Effector memory CD4-positive, alpha-beta T cell (primary cell): Measurements from ENCODE around the gene SLC22A12.
"Not testable (repeated sequence)": the region's sequence is repeated elsewhere in the genome, so short reads cannot be mapped to it uniquely, and the experiment has no call there.

Experiments
- DNase-seq, 3 donors: peaks; one replicate each; pipeline ENCODE4 v3.0.0-alpha.2; 2020
- H3K27ac ChIP-seq: 2 replicates; pipeline ENCODE4 v1.7.0; 2013; ENCODE audit warnings: mild to moderate bottlenecking, low read length, moderate library complexity; ENCODE audit not compliant: insufficient read depth, poor library complexity, severe bottlenecking
- H3K27me3 ChIP-seq: replicated peaks from 2 replicates; pipeline ENCODE4 v1.7.0; 2013; ENCODE audit warnings: mild to moderate bottlenecking, low read length; ENCODE audit not compliant: insufficient read depth, control insufficient read depth, poor library complexity, severe bottlenecking
- H3K36me3 ChIP-seq: 2 replicates; pipeline ENCODE4 v1.7.0; 2013; ENCODE audit warnings: mild to moderate bottlenecking, low read length, moderate library complexity; ENCODE audit not compliant: control insufficient read depth, insufficient read depth
- H3K4me1 ChIP-seq: 2 replicates; pipeline ENCODE4 v1.7.0; 2013; ENCODE audit warnings: low read length, mild to moderate bottlenecking; ENCODE audit not compliant: control insufficient read depth, insufficient read depth, poor library complexity, severe bottlenecking
- H3K4me3 ChIP-seq: 2 replicates; pipeline ENCODE4 v1.7.0; 2013; ENCODE audit warnings: low read length, low read depth, mild to moderate bottlenecking; ENCODE audit not compliant: insufficient read depth, poor library complexity, severe bottlenecking
- H3K9me3 ChIP-seq: 2 replicates; pipeline ENCODE4 v1.7.0; 2013; ENCODE audit warnings: mild to moderate bottlenecking, low read length, moderate library complexity; ENCODE audit not compliant: control insufficient read depth

The SLC22A12 gene

DNA sequence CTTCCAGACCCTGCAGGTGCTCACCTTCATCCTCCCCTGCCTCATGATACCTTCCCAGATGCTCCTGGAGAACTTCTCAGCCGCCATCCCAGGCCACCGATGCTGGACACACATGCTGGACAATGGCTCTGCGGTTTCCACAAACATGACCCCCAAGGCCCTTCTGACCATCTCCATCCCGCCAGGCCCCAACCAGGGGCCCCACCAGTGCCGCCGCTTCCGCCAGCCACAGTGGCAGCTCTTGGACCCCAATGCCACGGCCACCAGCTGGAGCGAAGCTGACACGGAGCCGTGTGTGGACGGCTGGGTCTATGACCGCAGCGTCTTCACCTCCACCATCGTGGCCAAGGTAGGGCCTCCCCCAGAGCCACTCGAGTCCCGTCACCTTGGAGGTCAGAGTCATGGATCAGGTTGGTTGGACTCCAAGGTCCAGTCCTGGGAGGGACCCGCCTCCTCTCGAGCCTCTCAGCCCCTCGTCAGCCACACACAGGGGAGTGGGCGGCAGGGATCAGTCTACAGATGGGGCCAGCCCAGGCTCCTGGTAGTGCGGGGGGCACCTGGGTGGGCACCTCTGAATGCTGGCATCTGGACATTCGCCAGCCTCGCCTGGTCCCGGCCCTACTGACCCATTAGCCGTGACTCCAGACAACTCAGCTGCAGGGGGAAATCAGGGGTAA lies 34.8 kb upstream of the SLC22A12 start:
- Histone ChIP-seq H3K4me3 (no peak overlapping the region), H3K9me3 (no peaks in the 10 kb centered on the region), H3K36me3 (no peaks in the 10 kb centered on the region), H3K4me1 (no peaks in the 10 kb centered on the region), H3K27me3 (no peaks in the 10 kb centered on the region), H3K27ac (no peak overlapping the region)
- DNase-seq, result no peak

DNA sequence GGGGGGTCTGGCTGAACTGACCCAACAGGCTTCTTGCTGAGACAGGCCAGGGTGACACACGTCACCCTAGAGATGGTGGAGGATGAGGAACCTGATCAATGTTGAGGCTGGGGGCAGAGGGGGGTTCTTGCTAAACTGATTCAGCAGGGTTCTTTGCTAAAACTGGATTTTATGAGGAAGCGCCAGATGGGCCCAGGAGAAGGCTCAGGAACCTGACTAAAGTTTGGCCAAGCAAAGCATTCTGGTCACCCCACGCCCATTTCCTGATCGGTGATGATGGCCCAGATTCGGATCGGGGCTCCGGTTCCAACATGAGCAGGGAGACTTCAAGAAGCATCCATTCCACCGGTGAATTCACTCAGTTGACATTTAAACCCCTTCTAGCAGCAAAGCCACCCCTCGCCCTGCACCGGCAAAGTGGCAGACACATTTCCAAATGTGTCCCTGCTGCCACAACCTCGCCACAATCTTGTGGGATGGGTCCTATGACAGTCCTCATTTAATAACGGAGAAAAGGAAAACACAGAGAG lies 34.2 kb upstream of the SLC22A12 start:
- Histone ChIP-seq H3K36me3 (no peaks in the 10 kb centered on the region), H3K9me3 (no peaks in the 10 kb centered on the region), H3K4me3 (no peak overlapping the region), H3K4me1 (no peaks in the 10 kb centered on the region), H3K27ac (no peak overlapping the region), H3K27me3 (no peaks in the 10 kb centered on the region)
- no peak for DNase-seq

DNA sequence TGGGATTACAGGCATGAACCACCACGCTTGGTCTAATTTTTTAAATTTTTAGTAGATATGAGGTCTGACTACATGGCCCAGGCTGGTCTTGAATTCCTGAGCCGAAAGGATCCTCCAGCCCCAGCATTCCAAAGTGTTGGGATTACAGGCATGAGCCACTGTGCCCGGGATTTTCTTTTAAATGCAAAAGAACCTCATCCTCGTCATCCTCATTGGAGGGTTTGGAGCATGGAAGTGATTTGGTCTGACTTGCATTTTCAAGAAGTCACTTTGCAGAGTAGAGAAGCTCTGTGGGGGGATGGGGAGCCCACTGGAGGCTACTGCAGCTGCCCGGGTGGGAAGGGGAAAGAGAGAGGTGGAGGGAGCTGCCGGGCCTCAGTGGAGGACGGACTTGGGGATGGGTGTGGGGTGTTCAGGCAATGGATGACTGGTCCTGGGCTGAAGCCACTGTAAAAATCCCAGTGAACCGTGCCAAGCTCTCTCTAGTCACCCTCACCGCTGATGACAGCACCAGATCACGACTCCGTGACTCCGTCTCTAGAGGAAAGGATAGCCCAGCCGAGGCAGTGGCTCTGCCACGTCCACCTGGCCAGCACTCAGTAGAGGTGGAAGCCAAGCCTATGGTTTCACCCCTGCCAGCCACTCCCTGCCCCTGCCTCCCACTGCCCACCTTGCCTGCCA lies 32.8 kb upstream of the SLC22A12 start:
- no peaks in the 10 kb centered on the region for H3K27me3 ChIP-seq
- DNase-seq, result no peak
- no peaks in the 10 kb centered on the region for H3K9me3 ChIP-seq
- no peak overlapping the region for H3K27ac ChIP-seq
- no peaks in the 10 kb centered on the region for H3K36me3 ChIP-seq
- no peaks in the 10 kb centered on the region for H3K4me1 ChIP-seq
- H3K4me3 ChIP-seq, result no peak overlapping the region

DNA sequence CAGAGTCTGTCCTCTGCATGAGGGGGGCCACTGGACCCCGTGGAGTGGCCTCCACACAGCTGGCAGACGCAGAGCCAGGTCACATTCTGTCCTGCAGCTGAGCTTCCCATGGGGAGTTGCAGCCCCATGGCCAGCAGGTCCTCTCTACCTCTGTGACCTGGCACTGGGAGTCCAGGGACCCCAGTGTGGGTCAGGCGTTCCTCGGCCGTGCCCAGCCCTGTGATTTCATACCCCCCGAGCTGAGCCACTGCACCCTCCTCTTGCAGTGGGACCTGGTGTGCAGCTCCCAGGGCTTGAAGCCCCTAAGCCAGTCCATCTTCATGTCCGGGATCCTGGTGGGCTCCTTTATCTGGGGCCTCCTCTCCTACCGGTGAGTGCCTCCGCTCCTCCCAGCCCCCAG lies 32.2 kb upstream of the SLC22A12 start:
- Histone ChIP-seq H3K27me3 (no peaks in the 10 kb centered on the region), H3K4me1 (no peaks in the 10 kb centered on the region)

DNA sequence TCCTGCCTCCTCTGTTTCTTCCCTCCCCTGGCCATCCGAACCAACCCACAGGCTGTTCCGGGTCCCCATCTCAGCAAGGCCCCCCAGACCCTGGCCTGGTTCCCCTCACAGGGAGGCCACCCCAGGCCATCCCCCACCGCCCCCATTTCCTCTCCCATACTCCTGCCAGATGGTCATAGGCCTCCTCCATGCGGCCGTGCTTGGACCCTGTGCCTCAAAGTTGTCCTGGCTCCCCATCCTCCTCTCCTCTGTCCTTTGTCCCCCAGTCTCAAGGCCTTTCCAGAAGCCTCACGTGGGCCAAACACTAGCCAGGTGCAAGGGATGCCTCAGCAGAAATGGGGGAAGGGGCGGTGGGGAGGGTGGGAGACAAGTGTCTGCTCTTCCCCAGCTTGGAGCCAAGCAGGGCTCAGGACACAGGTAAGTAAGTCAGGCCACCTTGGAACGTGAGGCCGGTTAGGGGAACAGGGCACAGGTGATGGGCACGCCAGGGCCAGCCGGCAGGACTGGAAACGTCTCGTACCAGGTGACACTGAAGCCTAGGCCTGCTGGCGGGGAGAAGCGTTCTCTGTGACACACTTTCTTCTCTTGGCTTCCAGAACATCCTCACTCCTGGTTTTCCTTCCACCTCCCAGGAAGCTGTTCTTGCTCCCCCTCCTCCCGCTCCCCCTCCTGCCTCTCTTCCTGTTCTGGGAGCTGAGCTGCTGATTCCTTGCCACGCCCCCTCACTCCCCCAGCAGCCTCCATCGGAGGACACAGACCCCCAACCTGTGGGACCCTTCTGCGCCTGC lies 31.5 kb upstream of the SLC22A12 start:
- no peaks in the 10 kb centered on the region for H3K36me3 ChIP-seq
- no peak for DNase-seq
- no peaks in the 10 kb centered on the region for H3K27me3 ChIP-seq
- H3K4me1 ChIP-seq, result no peaks in the 10 kb centered on the region
- no peaks in the 10 kb centered on the region for H3K9me3 ChIP-seq
- no peak overlapping the region for H3K27ac ChIP-seq
- H3K4me3 ChIP-seq, result no peak overlapping the region

More for the DNA sequence above, 32.2 kb upstream of the SLC22A12 start:
- no peaks in the 10 kb centered on the region for H3K9me3 ChIP-seq
- DNase-seq, result no peak
- H3K4me3 ChIP-seq, result no peak overlapping the region
- no peak overlapping the region for H3K27ac ChIP-seq
- H3K36me3 ChIP-seq, result no peaks in the 10 kb centered on the region

DNA sequence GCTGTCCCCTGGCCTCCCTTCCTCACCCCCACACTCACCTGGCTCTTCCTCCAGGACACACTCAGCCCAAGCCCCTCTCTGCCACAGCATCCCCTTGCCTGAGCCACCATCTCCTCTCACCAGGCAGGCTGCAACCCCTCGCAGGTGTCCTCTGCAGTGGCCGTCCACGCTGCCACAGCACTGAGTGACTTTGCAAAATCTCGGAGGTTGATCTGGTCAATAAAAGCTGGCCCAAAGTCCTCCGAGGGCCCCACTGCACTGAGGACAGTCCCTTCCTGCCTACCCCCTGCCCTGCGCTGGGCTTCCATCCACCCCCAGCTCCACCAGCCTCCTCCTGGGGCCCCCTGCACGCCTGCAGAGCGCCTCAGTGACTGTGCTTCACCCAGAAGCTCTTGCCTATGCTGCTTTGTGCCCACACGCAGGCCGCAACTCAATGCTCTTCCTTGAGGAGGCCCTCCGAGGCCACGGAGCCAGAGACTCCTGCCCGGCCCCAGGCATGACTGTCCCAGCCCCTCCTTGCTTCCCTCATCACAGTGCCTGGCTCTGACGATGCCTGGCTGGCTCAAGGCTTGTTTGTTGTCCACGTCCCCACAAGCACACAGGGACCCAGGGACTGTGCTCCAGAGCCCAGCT lies 30.8 kb upstream of the SLC22A12 start:
- no peak for DNase-seq
- no peak overlapping the region for H3K27ac ChIP-seq
- H3K27me3 ChIP-seq, result no peaks in the 10 kb centered on the region
- H3K9me3 ChIP-seq, result no peaks in the 10 kb centered on the region
- H3K4me3 ChIP-seq, result no peak overlapping the region
- H3K4me1 ChIP-seq, result no peaks in the 10 kb centered on the region
- H3K36me3 ChIP-seq, result no peaks in the 10 kb centered on the region

DNA sequence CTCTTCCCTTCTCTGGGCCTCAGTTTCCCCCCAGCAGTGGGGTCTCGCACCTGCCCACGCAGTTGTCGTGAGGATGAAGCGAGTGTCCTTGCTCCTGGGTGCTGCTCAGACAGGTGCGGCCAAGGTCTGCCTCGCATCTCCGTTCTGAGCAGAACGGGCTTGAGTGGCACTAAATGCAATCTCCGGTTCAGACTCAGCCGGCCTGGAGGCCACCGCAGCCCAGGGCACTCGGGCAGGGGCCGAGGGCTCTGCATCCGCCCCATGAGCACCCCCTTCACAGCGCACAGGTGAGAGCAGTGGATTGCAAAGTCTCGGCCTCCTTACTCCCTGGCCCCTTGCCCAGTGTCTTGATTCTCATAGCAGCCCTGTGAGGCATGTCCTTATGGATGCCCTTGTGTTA lies 30.1 kb upstream of the SLC22A12 start:
- no peak for DNase-seq
- Histone ChIP-seq H3K4me1 (no peaks in the 10 kb centered on the region), H3K4me3 (no peak overlapping the region), H3K9me3 (no peaks in the 10 kb centered on the region), H3K27me3 (no peaks in the 10 kb centered on the region), H3K36me3 (no peaks in the 10 kb centered on the region), H3K27ac (no peak overlapping the region)

DNA sequence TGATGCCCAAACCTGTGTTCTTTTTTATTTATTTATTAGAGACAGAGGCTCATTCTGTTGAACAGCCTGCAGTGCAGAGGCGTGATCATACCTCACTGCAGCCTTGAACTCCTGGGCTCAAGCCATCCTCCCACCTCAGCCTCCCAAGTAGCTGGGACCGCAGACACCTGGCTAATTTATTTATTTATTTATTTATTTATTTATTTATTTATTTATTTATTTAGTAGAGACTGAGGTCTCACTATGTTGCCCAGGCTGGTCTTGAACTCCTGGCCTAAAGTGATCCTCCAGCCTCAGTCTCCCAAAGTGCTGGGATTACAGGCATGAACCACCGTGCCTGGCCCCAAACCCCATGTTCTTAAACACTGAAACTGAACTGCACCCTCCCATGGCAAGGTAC lies 29.6 kb upstream of the SLC22A12 start:
- not testable (repeated sequence) for H3K4me3 ChIP-seq, DNase-seq, H3K4me1 ChIP-seq, H3K27me3 ChIP-seq, H3K27ac ChIP-seq, H3K36me3 ChIP-seq, H3K9me3 ChIP-seq

DNA sequence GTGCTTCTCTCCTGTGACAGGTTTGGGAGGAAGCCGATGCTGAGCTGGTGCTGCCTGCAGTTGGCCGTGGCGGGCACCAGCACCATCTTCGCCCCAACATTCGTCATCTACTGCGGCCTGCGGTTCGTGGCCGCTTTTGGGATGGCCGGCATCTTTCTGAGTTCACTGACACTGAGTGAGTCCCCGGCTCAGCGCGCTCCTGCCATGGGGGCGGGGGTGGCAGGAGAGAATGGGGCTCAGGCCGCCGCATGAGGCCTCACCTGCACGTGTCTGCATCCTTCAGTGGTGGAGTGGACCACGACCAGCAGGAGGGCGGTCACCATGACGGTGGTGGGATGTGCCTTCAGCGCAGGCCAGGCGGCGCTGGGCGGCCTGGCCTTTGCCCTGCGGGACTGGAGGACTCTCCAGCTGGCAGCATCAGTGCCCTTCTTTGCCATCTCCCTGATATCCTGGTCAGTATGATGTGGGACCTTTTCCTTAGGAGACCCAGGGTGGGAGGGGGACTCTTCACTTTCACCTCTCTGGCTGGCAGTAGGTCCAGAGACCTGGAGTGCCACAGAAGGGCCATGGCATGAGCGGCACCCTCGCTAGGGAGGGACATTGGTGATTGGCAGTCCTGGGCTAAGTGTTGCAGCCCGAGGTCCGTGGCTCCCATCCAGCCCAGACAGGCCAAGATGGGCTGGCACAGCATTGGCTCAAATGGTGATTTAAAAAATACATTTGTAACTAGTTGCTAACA lies 28.9 kb upstream of the SLC22A12 start:
- Histone ChIP-seq H3K4me3 (no peak overlapping the region), H3K9me3 (no peaks in the 10 kb centered on the region), H3K27me3 (no peaks in the 10 kb centered on the region), H3K27ac (no peak overlapping the region), H3K36me3 (no peaks in the 10 kb centered on the region), H3K4me1 (no peaks in the 10 kb centered on the region)
- DNase-seq, result no peak
